22Rv1 (cell line): Measurements from ENCODE around the gene BPIFB3.

Experiments used
- H3K27ac ChIP-seq: fragments of 450-650 bp; 2 replicates; pipeline ENCODE4 v1.5.1; 2017
- CTCF ChIP-seq: fragments of 450-650 bp; IDR thresholded peaks from 2 replicates; pipeline ENCODE4 v1.5.1; 2017; ENCODE audit warnings: mild to moderate bottlenecking
- ZFX ChIP-seq: fragments of 450-650 bp; IDR thresholded peaks from 2 replicates; pipeline ENCODE4 v1.6.1; 2017; ENCODE audit warnings: antibody characterized with exemption, borderline replicate concordance

BPIFB3 gene

DNA sequence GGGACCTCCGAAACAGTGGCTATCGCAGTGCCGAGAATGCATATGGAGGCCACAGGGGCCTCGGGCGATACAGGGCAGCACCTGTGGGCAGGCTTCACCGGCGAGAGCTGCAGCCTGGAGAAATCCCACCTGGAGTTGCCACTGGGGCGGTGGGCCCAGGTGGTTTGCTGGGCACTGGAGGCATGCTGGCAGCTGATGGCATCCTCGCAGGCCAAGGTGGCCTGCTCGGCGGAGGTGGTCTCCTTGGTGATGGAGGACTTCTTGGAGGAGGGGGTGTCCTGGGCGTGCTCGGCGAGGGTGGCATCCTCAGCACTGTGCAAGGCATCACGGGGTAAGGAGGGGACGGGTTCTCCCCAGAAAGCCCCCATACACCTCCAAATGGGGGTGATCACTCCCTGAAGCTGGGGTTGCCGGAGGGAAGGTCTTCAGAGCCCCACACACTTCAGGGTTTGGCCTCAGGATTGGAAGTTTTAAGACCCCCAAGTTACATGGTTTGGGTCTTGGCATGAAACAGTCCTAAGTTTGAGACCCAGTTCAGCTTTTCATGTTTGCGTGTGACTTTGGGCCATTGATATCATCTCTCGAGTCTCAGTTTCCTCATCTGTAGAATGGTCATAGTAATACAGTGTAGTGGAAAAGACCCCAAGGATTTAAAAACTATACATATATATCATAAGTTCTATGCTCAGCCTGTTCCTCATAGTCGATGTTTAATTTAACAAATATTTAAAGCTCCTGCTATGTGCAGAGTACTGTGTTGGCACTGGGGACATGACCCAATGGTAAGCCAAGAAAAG is 30.0 kb downstream of the BPIFB3 start:
- TF ChIP-seq CTCF (no peak), ZFX (no peak)
- H3K27ac ChIP-seq, result no peak overlapping the region

DNA sequence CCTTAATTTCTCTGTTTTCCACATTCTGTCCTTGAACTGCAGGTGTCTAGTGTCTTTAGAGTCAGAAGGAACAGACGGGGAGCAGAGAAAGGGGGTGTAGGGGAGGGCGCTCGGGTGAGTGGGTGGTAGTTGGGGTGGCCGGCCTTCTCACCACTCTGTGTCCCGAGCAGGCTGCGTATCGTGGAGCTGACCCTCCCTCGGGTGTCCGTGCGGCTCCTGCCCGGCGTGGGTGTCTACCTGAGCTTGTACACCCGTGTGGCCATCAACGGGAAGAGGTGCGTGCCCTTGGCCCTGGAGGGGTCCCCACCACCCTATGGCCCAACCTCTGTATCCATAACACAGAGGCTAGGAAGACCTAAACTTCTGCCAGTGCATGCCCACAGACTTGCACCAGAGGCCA is 31.0 kb downstream of the BPIFB3 start:
- TF ChIP-seq ZFX, result no peak
- TF ChIP-seq CTCF, result no peak
- no peak overlapping the region for H3K27ac ChIP-seq

GRCh38 chr20:33086052-33086722 is 32.5 kb downstream of the BPIFB3 start:
- no peak overlapping the region for H3K27ac ChIP-seq
- no peak for TF ChIP-seq CTCF
- TF ChIP-seq ZFX, result no peak

DNA sequence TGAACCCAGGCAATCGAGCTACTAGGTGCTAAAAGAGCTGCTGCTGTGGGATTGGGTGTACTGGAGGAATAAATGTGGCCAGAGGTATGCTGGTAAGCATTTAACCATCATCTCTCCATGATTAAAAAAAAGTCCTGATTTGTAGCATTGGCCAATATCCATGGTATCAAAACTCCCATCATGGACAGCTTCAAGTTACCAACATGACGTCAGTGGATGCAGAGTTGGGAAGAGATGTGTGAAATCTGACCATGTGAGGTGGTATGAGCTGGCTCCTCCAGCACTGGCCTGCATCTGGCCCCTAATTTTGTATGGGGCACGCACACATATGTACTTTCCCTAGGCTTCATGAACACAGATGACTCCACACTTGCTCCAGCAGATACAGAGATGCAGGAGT is 37.4 kb downstream of the BPIFB3 start:
- no peak overlapping the region for H3K27ac ChIP-seq
- TF ChIP-seq CTCF, result no peak
- TF ChIP-seq ZFX, result no peak

- TF ChIP-seq ZFX (no peak), CTCF (no peak)
- H3K27ac ChIP-seq, result no peak overlapping the region
These were observed 38.0 kb downstream of the BPIFB3 start for GRCh38 chr20:33091693-33092092.

DNA sequence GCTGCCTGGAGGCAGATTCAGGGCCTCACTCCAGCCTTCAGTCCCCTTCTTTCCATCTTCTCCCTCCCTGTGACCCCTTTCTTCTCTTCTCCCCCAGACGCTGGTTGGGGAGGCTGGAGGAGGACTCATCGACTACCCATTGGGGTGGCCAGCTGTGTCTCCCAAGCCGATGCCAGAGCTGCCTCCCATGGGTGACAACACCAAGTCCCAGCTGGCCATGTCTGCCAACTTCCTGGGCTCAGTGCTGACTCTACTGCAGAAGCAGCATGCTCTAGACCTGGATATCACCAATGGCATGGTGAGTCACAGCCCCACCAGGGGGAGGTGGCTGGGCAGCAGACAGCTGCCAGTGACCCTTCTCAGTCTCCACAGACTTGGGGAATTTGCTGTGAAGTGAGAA is 38.7 kb downstream of the BPIFB3 start:
- no peak for TF ChIP-seq CTCF
- TF ChIP-seq ZFX, result no peak
- no peak overlapping the region for H3K27ac ChIP-seq

DNA sequence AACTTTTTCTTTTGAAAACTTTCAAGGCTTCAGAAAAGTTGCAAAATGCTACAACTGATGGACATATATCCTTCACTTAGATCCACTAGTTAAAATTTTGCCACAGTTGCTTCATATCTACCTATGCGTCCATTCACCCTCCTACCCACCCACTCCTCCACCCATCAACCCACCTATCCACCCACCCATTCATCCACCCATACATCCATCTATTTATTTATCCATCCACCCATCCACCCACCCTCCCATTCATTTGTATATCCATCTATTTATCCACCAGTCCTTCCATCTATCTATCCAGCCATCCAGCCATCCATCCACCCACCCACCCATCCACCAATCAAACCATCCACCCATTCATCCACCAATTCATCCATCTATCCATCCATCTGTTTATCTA is 39.4 kb downstream of the BPIFB3 start:
- H3K27ac ChIP-seq, result no peak overlapping the region
- no peak for TF ChIP-seq CTCF
- TF ChIP-seq ZFX, result no peak
